GM23338 (cell line): ENCODE measurements around the gene CNP.
"Not testable (repeated sequence)": the region's sequence is repeated elsewhere in the genome, so short reads cannot be mapped to it uniquely, and the experiment has no call there.

ENCODE experiments used
- CTCF ChIP-seq, 2 experiments: fragments of 200-600 bp in 1 of 2; sonication (generic) in 1 of 2; conservative IDR thresholded peaks; 2 replicates each; pipeline versions ENCODE4 v1.5.1 to v1.6.1; 2016 to 2017; ENCODE audit warnings: antibody characterized with exemption in 2 of 2, low read depth in 2 of 2, mild to moderate bottlenecking in 2 of 2, moderate library complexity in 1 of 2
- EZH2 ChIP-seq: fragments of 200-600 bp; sonication (generic); IDR thresholded peaks from one replicate; pipeline ENCODE4 v1.8.0; 2017; ENCODE audit warnings: antibody characterized with exemption, mild to moderate bottlenecking, low read depth; ENCODE audit not compliant: unreplicated experiment
- EZH2phosphoT487 ChIP-seq: fragments of 200-600 bp; sonication (generic); IDR thresholded peaks from one replicate; pipeline ENCODE4 v1.8.1; 2018; ENCODE audit warnings: antibody characterized with exemption; ENCODE audit not compliant: unreplicated experiment
- POLR2AphosphoS5 ChIP-seq: IDR thresholded peaks from 2 replicates; pipeline ENCODE4 v1.6.1; 2016; ENCODE audit warnings: antibody characterized with exemption, low read depth

GRCh38 chr17:42010266-42010680 lies 43.7 kb downstream of the CNP start:
- TF ChIP-seq POLR2AphosphoS5; EZH2; CTCF (conservative IDR thresholded peaks at IDR 0.05; ENCODE audit: low read depth in 2 of 2); EZH2phosphoT487: not testable (repeated sequence)
